ENCODE data around the gene OVCA2. TPM values are rescaled to one million over a fixed set of nuclear protein-coding genes. Genes with fewer than 3 reads are reported as not detected.

OVCA2 gene
- total RNA-seq, 4 donors from 2014 or later = 5.4 to 73.3 (median 36.9) TPM

DNA sequence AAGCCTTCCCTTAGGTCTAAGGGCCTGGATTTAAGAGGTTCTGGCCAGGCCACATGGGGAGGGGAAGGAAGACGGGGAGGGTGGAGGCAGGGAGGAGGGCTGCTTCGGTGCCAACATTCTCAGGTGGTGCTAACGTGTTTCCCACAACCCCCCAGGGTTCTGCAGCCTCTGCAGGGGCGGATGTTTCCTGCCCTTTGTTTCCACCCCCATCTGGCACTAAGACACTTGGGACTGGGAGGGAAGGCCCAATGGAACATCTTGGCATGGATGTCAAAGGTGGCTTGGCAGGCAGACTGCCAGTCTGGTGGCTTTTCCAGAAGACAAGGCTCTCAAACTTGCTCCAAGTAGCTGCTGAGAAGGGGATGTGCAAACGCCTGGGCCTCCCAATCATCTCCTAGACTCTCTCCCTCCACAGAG, 25.8 kb downstream of the OVCA2 start:
- Histone ChIP-seq H3K27ac (peak overlapping the region; percentile 77 to 92 (median 90)), H3K4me1 (peaks cover 24 to 79% (median 47%) of the 10 kb centered on the region in 4 donors), H3K27me3 (no peaks in the 10 kb centered on the region), H3K9me3 (no peaks in the 10 kb centered on the region), H3K4me3 (no peak overlapping the region), H3K36me3 (peaks cover 0 to 10% (median 0%) of the 10 kb centered on the region in 4 donors)
- TF ChIP-seq, protein P1, sequence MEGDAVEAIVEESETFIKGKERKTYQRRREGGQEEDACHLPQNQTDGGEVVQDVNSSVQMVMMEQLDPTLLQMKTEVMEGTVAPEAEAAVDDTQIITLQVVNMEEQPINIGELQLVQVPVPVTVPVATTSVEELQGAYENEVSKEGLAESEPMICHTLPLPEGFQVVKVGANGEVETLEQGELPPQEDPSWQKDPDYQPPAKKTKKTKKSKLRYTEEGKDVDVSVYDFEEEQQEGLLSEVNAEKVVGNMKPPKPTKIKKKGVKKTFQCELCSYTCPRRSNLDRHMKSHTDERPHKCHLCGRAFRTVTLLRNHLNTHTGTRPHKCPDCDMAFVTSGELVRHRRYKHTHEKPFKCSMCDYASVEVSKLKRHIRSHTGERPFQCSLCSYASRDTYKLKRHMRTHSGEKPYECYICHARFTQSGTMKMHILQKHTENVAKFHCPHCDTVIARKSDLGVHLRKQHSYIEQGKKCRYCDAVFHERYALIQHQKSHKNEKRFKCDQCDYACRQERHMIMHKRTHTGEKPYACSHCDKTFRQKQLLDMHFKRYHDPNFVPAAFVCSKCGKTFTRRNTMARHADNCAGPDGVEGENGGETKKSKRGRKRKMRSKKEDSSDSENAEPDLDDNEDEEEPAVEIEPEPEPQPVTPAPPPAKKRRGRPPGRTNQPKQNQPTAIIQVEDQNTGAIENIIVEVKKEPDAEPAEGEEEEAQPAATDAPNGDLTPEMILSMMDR (IDR thresholded peaks at IDR 0.05) = no peak
- no peak for DNase-seq
- in situ Hi-C loops (cut with MboI; ENCODE audit: low pct_ligation_motif_present in 1 of 4, low pct_unique_long_range_greater_than_20kb in 1 of 4, low sequenced_read_pairs in 3 of 4) = loop anchor here (5.0 to 25.0 kb wide), 3 partner anchors 95 to 177 kb away; no protein-coding TSS in a partner anchor
- 61% methylated on average over 5 of the region's 5 CpGs; no CpG with 5 or more reads in 1 of the 2 donors for WGBS, 2 donors (ENCODE audit: low coverage in 1 of 2)
- intact Hi-C loops (cut with DNase I; ENCODE audit: low total_unique reads) = no loop called here

DNA sequence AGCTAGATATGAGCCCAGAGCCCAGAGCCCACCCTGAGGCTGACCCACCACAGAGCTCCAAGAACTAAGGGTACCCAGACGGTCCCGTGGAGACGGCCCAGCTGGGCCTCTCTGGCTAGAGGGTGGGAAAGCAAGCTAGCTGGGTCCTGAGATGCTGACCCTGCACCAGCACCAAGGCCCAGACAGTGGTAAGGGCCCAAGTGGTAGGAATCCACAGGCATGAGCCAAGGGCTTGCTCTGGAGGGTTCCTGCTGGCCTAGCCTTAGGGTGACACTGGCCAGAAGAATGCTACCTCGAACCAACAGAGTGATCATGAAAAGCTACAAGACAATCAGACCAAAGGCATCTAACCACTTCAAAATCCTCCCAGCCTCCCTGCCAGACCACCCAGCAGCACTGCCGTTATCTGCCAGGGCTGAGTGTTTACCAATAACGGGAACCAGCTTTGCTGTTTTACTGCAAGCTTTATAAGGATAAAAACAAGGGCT, 26.3 kb downstream of the OVCA2 start:
- in situ Hi-C loops (cut with MboI; ENCODE audit: low pct_ligation_motif_present in 1 of 4, low pct_unique_long_range_greater_than_20kb in 1 of 4, low sequenced_read_pairs in 3 of 4) (loop anchor here (5.0 to 25.0 kb wide), 3 partner anchors 94 to 177 kb away; no protein-coding TSS in a partner anchor), intact Hi-C loops (cut with DNase I; ENCODE audit: low total_unique reads) (no loop called here)
- 68% methylated on average over 6 of the region's 6 CpGs; no CpG with 5 or more reads in 1 of the 2 donors for WGBS, 2 donors (ENCODE audit: low coverage in 1 of 2)
- Histone ChIP-seq H3K36me3 (peaks cover 0 to 10% (median 0%) of the 10 kb centered on the region in 4 donors), H3K4me1 (peaks cover 24 to 75% (median 45%) of the 10 kb centered on the region in 4 donors), H3K4me3 (no peak overlapping the region), H3K27me3 (no peaks in the 10 kb centered on the region), H3K9me3 (no peaks in the 10 kb centered on the region), H3K27ac (peak overlapping the region; percentile 77 to 92 (median 90))
- DNase-seq = no peak
- TF ChIP-seq POLR2A (IDR thresholded peaks at IDR 0.05) = no peak
- TF ChIP-seq EP300 (IDR thresholded peaks at IDR 0.05; ENCODE audit: low read depth) = no peak
- TF ChIP-seq, protein P1 (IDR thresholded peaks at IDR 0.05) = no peak

DNA sequence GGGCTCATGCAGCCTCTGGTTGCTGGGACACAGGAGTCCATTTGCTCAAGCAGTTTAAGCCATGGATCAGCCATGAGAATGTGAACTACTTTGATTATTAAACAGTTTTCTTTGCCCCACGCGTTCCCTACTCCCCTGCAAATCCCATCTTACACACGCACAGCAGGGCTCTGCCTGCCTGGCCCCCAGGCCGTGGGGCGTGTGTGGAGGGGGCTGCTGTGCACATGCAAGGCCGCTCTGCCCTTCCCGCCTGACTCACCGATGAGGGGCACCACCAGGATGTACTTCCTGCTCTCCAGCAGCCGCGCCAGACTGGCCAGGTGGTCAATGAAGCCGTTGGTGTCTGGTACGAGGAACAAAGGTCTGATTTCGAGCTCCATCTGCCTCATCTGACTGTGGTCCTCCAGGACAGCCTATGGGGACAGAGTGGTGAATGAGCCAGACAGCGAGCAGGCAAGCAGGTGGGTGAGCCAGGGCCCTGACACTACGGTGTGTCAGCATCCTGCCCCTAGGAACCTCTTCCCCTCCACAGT, 26.8 kb downstream of the OVCA2 start:
- TF ChIP-seq, protein P1 (IDR thresholded peaks at IDR 0.05) = no peak
- no peak for TF ChIP-seq EP300 (IDR thresholded peaks at IDR 0.05; ENCODE audit: low read depth)
- TF ChIP-seq POLR2A (IDR thresholded peaks at IDR 0.05) = no peak
- TF ChIP-seq POLR2AphosphoS5 (IDR thresholded peaks at IDR 0.05) = no peak

DNA sequence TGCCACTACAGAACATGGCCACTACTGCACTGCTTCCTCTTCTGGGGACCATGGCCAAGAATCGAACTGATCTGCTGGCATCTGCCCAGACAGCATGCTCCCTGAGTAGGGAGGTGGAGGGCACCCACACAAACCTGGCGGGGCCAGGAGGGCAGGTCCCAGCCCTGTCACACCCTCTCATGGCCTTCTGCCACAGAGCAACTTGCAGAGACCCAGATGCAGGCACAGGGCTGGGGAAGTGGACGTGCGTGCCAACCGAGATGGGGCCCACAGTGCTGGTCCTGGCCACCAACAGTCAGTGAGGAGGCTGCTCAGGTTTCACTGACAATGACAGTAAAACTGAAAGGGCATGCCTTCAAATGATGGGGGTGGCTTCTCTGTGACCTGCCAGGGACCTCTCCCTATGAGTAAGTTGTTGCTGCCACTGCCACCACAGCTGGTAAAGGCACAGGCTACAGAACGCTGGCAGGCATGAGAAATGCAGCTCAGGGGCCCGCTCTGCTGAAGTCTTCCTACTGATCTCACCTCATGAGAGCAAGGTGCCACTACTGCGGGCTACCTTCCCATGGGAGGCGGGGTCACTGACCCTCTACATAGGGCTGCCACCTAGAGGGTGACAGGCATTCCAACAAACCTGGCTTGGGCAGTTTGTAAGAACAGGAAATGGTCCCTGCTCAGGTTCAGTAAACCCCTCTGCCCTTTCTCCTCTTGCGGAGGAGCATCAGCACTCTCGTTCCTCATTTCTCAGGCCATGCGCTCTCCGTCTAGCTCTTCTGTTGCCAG, 28.6 kb downstream of the OVCA2 start:
- WGBS, 2 donors (ENCODE audit: low coverage in 1 of 2) = 45 to 59% methylated on average over 4 to 12 of the region's 13 CpGs
- Histone ChIP-seq H3K27ac (peak overlapping the region; percentile 70 to 92 (median 78)), H3K4me3 (no peak overlapping the region), H3K4me1 (peaks cover 12 to 54% (median 28%) of the 10 kb centered on the region in 4 donors), H3K36me3 (no peaks in the 10 kb centered on the region), H3K27me3 (no peaks in the 10 kb centered on the region), H3K9me3 (no peaks in the 10 kb centered on the region)
- intact Hi-C loops (cut with DNase I; ENCODE audit: low total_unique reads) = no loop called here
- in situ Hi-C loops (cut with MboI; ENCODE audit: low pct_ligation_motif_present in 1 of 4, low pct_unique_long_range_greater_than_20kb in 1 of 4, low sequenced_read_pairs in 3 of 4) = loop anchor here in 1 of 4 donors (25.0 kb wide), 1 partner anchor 92 kb away; no protein-coding TSS in a partner anchor
- DNase-seq = no peak
- TF ChIP-seq EP300 (IDR thresholded peaks at IDR 0.05; ENCODE audit: low read depth) (no peak), POLR2A (IDR thresholded peaks at IDR 0.05) (no peak), POLR2AphosphoS5 (IDR thresholded peaks at IDR 0.05) (no peak)
- TF ChIP-seq, protein P1 (IDR thresholded peaks at IDR 0.05) = no peak

More for the DNA sequence above, 26.8 kb downstream of the OVCA2 start:
- Histone ChIP-seq H3K4me3 (no peak overlapping the region), H3K4me1 (peaks cover 23 to 69% (median 43%) of the 10 kb centered on the region in 4 donors), H3K27ac (peak overlapping the region; percentile 77 to 92 (median 90)), H3K36me3 (peaks cover 0 to 10% (median 0%) of the 10 kb centered on the region in 4 donors), H3K27me3 (no peaks in the 10 kb centered on the region), H3K9me3 (no peaks in the 10 kb centered on the region)
- intact Hi-C loops (cut with DNase I; ENCODE audit: low total_unique reads) (no loop called here), in situ Hi-C loops (cut with MboI; ENCODE audit: low pct_ligation_motif_present in 1 of 4, low pct_unique_long_range_greater_than_20kb in 1 of 4, low sequenced_read_pairs in 3 of 4) (loop anchor here (5.0 to 25.0 kb wide), 3 partner anchors 94 to 176 kb away; no protein-coding TSS in a partner anchor)
- WGBS, 2 donors (ENCODE audit: low coverage in 1 of 2) = 65% methylated on average over 15 of the region's 15 CpGs; no CpG with 5 or more reads in 1 of the 2 donors
- no peak for DNase-seq

Data from transverse colon (tissue), 4 donors.